SK-MEL-5 (cell line): ENCODE data around the gene RAPGEF4. TPM values are rescaled to one million over a fixed set of nuclear protein-coding genes. Genes with fewer than 3 reads are reported as not detected.
"Not testable (repeated sequence)": the region's sequence is repeated elsewhere in the genome, so short reads cannot be mapped to it uniquely, and the experiment has no call there.

Experiments used
- DNase-seq: peaks from one replicate; pipeline ENCODE4 v3.0.0-alpha.2; 2016; ENCODE audit warnings: low read depth, low spot score
- in situ Hi-C: cut with HindIII; loops from 2 replicates; pipeline ENCODE4 v1.10.0; 2016; ENCODE audit warnings: low sequenced_read_pairs, high pct_unique_total_duplicates, low pct_unique_long_range_greater_than_20kb
- total RNA-seq: library from RNA; depleted of rRNA; stranded (reverse); fragments of >200 nt; shearing (Covaris generic); gene quantifications from 2 replicates; pipeline ENCODE4 v1.2.3, GENCODE V29; 2014

Gene RAPGEF4
- total RNA-seq, 1 experiment from 2014 or later: 4.5 TPM

- no peak for DNase-seq
- in situ Hi-C loops: no loop called here
Measured at GRCh38 chr2:172723286-172723685, 12.4 kb upstream of the RAPGEF4 start.

GRCh38 chr2:172724724-172725123, 10.9 kb upstream of the RAPGEF4 start:
- no peak for DNase-seq
- in situ Hi-C loops: no loop called here

- in situ Hi-C loops: no loop called here
- DNase-seq: no peak
Measured at GRCh38 chr2:172725284-172725683, 10.4 kb upstream of the RAPGEF4 start.

- in situ Hi-C loops: no loop called here
- no peak for DNase-seq
Measured at GRCh38 chr2:172725746-172726145, 9.9 kb upstream of the RAPGEF4 start.

GRCh38 chr2:172726172-172726735, 9.4 kb upstream of the RAPGEF4 start:
- no peak for DNase-seq
- in situ Hi-C loops: no loop called here

- in situ Hi-C loops: no loop called here
- DNase-seq: no peak
Measured at GRCh38 chr2:172730411-172730810, 5.2 kb upstream of the RAPGEF4 start.

- DNase-seq: no peak
- in situ Hi-C loops: no loop called here
Measured at GRCh38 chr2:172734711-172735581, 699 bp upstream of the RAPGEF4 start.

GRCh38 chr2:172736424-172737174, 954 bp downstream of the RAPGEF4 start:
- no peak for DNase-seq
- in situ Hi-C loops: no loop called here

GRCh38 chr2:172739661-172740266, 4.1 kb downstream of the RAPGEF4 start:
- no peak for DNase-seq
- in situ Hi-C loops: no loop called here

GRCh38 chr2:172740856-172741255, 5.2 kb downstream of the RAPGEF4 start:
- in situ Hi-C loops: no loop called here
- DNase-seq: no peak

- in situ Hi-C loops: no loop called here
- DNase-seq: no peak
Measured at GRCh38 chr2:172742931-172743540, 7.4 kb downstream of the RAPGEF4 start.

GRCh38 chr2:172743898-172744297, 8.3 kb downstream of the RAPGEF4 start:
- in situ Hi-C loops: no loop called here
- no peak for DNase-seq

GRCh38 chr2:172745636-172746035, 10.0 kb downstream of the RAPGEF4 start:
- DNase-seq: no peak
- in situ Hi-C loops: no loop called here

GRCh38 chr2:172748543-172748942, 12.9 kb downstream of the RAPGEF4 start:
- in situ Hi-C loops, DNase-seq: not testable (repeated sequence)

GRCh38 chr2:172749388-172749787, 13.7 kb downstream of the RAPGEF4 start:
- in situ Hi-C loops: no loop called here
- DNase-seq: no peak

- in situ Hi-C loops: no loop called here
- no peak for DNase-seq
Measured at GRCh38 chr2:172751564-172751963, 15.9 kb downstream of the RAPGEF4 start.

- in situ Hi-C loops: no loop called here
- DNase-seq: no peak
Measured at GRCh38 chr2:172753610-172754009, 18.0 kb downstream of the RAPGEF4 start.

GRCh38 chr2:172759441-172759840, 23.8 kb downstream of the RAPGEF4 start:
- in situ Hi-C loops: no loop called here
- no peak for DNase-seq
